Liver (tissue), 9 donors: ENCODE data around the gene SLC4A5. TPM values are rescaled to one million over a fixed set of nuclear protein-coding genes. Genes with fewer than 3 reads are reported as not detected.

Experiments
- DNase-seq: peaks from one replicate; pipeline ENCODE4 v3.0.0-alpha.2; 2017; ENCODE audit warnings: low spot score
- H3K27ac ChIP-seq, 2 donors: one replicate each; pipeline ENCODE4 v1.7.0; 2013; ENCODE audit warnings: inconsistent platforms in 2 of 2, low read length in 2 of 2, control low read depth in 1 of 2, low read depth in 1 of 2, mild to moderate bottlenecking in 1 of 2
- H3K27me3 ChIP-seq, 4 donors: one replicate each; pipeline versions ENCODE4 v1.6.1 to v1.7.0; 2013; ENCODE audit warnings: low read length in 3 of 4, inconsistent platforms in 1 of 4, mild to moderate bottlenecking in 1 of 4, moderate library complexity in 1 of 4; ENCODE audit not compliant: control insufficient read depth in 4 of 4, insufficient read depth in 4 of 4
- H3K36me3 ChIP-seq, 4 donors: one replicate each; pipeline versions ENCODE4 v1.6.1 to v1.7.0; 2013; ENCODE audit warnings: low read length in 3 of 4, mild to moderate bottlenecking in 3 of 4, low read depth in 1 of 4, moderate library complexity in 1 of 4; ENCODE audit not compliant: control insufficient read depth in 4 of 4, insufficient read depth in 3 of 4
- H3K4me1 ChIP-seq, 4 donors: one replicate each; pipeline versions ENCODE4 v1.6.1 to v1.7.0; 2013; ENCODE audit warnings: low read length in 3 of 4, mild to moderate bottlenecking in 3 of 4, moderate library complexity in 1 of 4; ENCODE audit not compliant: control insufficient read depth in 4 of 4, insufficient read depth in 4 of 4
- H3K4me3 ChIP-seq, 3 donors: one replicate each; pipeline versions ENCODE4 v1.6.1 to v1.7.0; 2013; ENCODE audit warnings: low read length in 3 of 3, control low read depth in 1 of 3, low read depth in 1 of 3, mild to moderate bottlenecking in 1 of 3
- H3K9ac ChIP-seq, 2 donors: one replicate each; pipeline ENCODE4 v1.7.0; 2013; ENCODE audit warnings: low read length in 2 of 2, mild to moderate bottlenecking in 2 of 2, moderate library complexity in 2 of 2, control low read depth in 1 of 2, low read depth in 1 of 2
- H3K9me3 ChIP-seq, 4 donors: one replicate each; pipeline versions ENCODE4 v1.6.1 to v1.7.0; 2013; ENCODE audit warnings: low read length in 3 of 4; ENCODE audit not compliant: control insufficient read depth in 4 of 4
- ATF3 ChIP-seq: IDR thresholded peaks from 2 replicates; pipeline ENCODE4 v1.6.1; 2016; ENCODE audit warnings: antibody characterized with exemption
- EGR1 ChIP-seq, 2 donors: IDR thresholded peaks; 2 replicates each; pipeline ENCODE4 v1.6.1; 2016 to 2018; ENCODE audit warnings: antibody characterized with exemption in 2 of 2, low read depth in 2 of 2
- FOXA1 ChIP-seq: IDR thresholded peaks from 2 replicates; pipeline ENCODE4 v1.6.1; 2016; ENCODE audit warnings: antibody characterized with exemption
- HNF4A ChIP-seq, 2 donors: conservative IDR thresholded peaks; 2 replicates each; pipeline ENCODE4 v1.6.1; 2016; ENCODE audit warnings: antibody characterized with exemption in 2 of 2, mild to moderate bottlenecking in 2 of 2
- HNF4G ChIP-seq: IDR thresholded peaks from 2 replicates; pipeline ENCODE4 v1.6.1; 2016; ENCODE audit warnings: antibody characterized with exemption
- JUND ChIP-seq, 2 donors: IDR thresholded peaks; 2 replicates each; pipeline ENCODE4 v1.6.1; 2016; ENCODE audit warnings: antibody characterized with exemption in 2 of 2
- MAX ChIP-seq: IDR thresholded peaks from 2 replicates; pipeline ENCODE4 v1.6.1; 2016; ENCODE audit warnings: antibody characterized with exemption
- RAD21 ChIP-seq, 2 donors: IDR thresholded peaks; 2 replicates each; pipeline ENCODE4 v1.6.1; 2016; ENCODE audit warnings: antibody characterized with exemption in 2 of 2, mild to moderate bottlenecking in 2 of 2
- REST ChIP-seq: IDR thresholded peaks from 2 replicates; pipeline ENCODE4 v1.6.1; 2016; ENCODE audit warnings: antibody characterized with exemption, mild to moderate bottlenecking
- RXRA ChIP-seq, 2 donors: IDR thresholded peaks; 2 replicates each; pipeline ENCODE4 v1.6.1; 2017 to 2018; ENCODE audit warnings: antibody characterized with exemption in 2 of 2, mild to moderate bottlenecking in 1 of 2
- SP1 ChIP-seq: IDR thresholded peaks from 2 replicates; pipeline ENCODE4 v1.6.1; 2018; ENCODE audit warnings: antibody characterized with exemption, mild to moderate bottlenecking
- YY1 ChIP-seq: IDR thresholded peaks from 2 replicates; pipeline ENCODE4 v1.6.1; 2016; ENCODE audit warnings: antibody characterized with exemption, mild to moderate bottlenecking
- WGBS: extraction: QIAGEN DNeasy Blood & Tissue Kit; methylation state at CpG from one replicate; pipeline ENCODE4 v1.1.7; 2013; 5-methylcytosine and 5-hydroxymethylcytosine counted together
- polyA plus RNA-seq, 2 donors: library from polyadenylated mRNA; stranded (reverse) in 1 of 2; unstranded in 1 of 2; fragments of 200-250 nt in 1 of 2; fragments of >200 nt in 1 of 2; fragmentation: Nextera tagmentation in 1 of 2; extraction: Ambion mirVana in 1 of 2; gene quantifications; one replicate each; pipeline versions ENCODE4 v1.2.1 to v1.2.3, GENCODE V29; 2013 to 2015
- total RNA-seq, 2 donors: library from RNA; depleted of rRNA; stranded (reverse); fragments of >200 nt; gene quantifications; one replicate each; pipeline ENCODE4 v1.2.3, GENCODE V29; 2014
- donor health status: healthy.
- donor health status: healthy.
- donor health status: healthy.
- donor health status: healthy.
- donor health status: healthy.

The SLC4A5 gene
- total and polyA plus RNA-seq, 4 donors = 0.12 to 0.50 (median 0.29) TPM

- WGBS = 91% methylated on average over 3 of the region's 3 CpGs
- TF ChIP-seq SP1 = no peak
- no peak for TF ChIP-seq ATF3
- TF ChIP-seq FOXA1 = no peak
- Histone ChIP-seq H3K4me1 (peaks cover 0 to 10% (median 6%) of the 10 kb centered on the region in 4 donors), H3K9me3 (no peaks in the 10 kb centered on the region), H3K27ac (no peak overlapping the region), H3K4me3 (no peak overlapping the region), H3K9ac (no peak overlapping the region), H3K27me3 (no peaks in the 10 kb centered on the region), H3K36me3 (no peaks in the 10 kb centered on the region)
- DNase-seq = no peak
Measured at GRCh38 chr2:74332550-74333174, 10.6 kb downstream of the SLC4A5 start.

- DNase-seq = no peak
- H3K27ac ChIP-seq = no peak overlapping the region
- WGBS = 86% methylated on average over 2 of the region's 2 CpGs
- H3K4me3 ChIP-seq = no peak overlapping the region
- no peaks in the 10 kb centered on the region for H3K9me3 ChIP-seq
- H3K36me3 ChIP-seq = no peaks in the 10 kb centered on the region
- no peak overlapping the region for H3K9ac ChIP-seq
- TF ChIP-seq RXRA (IDR thresholded peaks at IDR 0.05) (no peak), RAD21 (IDR thresholded peaks at IDR 0.05) (no peak), JUND (IDR thresholded peaks at IDR 0.05) (no peak), REST (no peak), SP1 (no peak), EGR1 (IDR thresholded peaks at IDR 0.05; ENCODE audit: low read depth in 2 of 2) (no peak), HNF4A (conservative IDR thresholded peaks at IDR 0.05) (no peak), ATF3 (no peak), MAX (no peak), YY1 (no peak), HNF4G (no peak)
- no peaks in the 10 kb centered on the region for H3K27me3 ChIP-seq
- H3K4me1 ChIP-seq = peaks cover 0 to 1% (median under 1%) of the 10 kb centered on the region in 4 donors
Measured at GRCh38 chr2:74328573-74328972, 14.6 kb downstream of the SLC4A5 start.

GRCh38 chr2:74328074-74328473 is 15.1 kb downstream of the SLC4A5 start:
- H3K9ac ChIP-seq = no peak overlapping the region
- no peaks in the 10 kb centered on the region for H3K36me3 ChIP-seq
- no peaks in the 10 kb centered on the region for H3K9me3 ChIP-seq
- H3K27ac ChIP-seq = no peak overlapping the region
- no peak for DNase-seq
- TF ChIP-seq SP1 = no peak
- H3K4me1 ChIP-seq = no peaks in the 10 kb centered on the region
- no peak overlapping the region for H3K4me3 ChIP-seq
- WGBS = 95% methylated on average over 2 of the region's 2 CpGs
- H3K27me3 ChIP-seq = no peaks in the 10 kb centered on the region
